GM12878 (cell line): ENCODE data around the gene FCRLA. TPM values are rescaled to one million over a fixed set of nuclear protein-coding genes. Genes with fewer than 3 reads are reported as not detected.
"Not testable (repeated sequence)": the region's sequence is repeated elsewhere in the genome, so short reads cannot be mapped to it uniquely, and the experiment has no call there.

ENCODE experiments used
- ATAC-seq: fragments of 200-7000 bp; cut with Tn5 transposase; 3 replicates; pipeline ENCODE4 v1.9.1; 2020; ENCODE audit warnings: mild to moderate bottlenecking, moderate library complexity
- BruUV-seq: library from RNA; stranded (reverse); fragments of 400-500 nt; replicated peaks from 2 replicates; lab custom pipeline; 2021; lab: Mats Ljungman, UMichigan
- CTCF ChIA-PET: fragments of 300-600 bp; sonication (Branson Sonifier 250); formaldehyde crosslinking; extraction: SDS; loops from one replicate; lab custom pipeline; 2021; ENCODE audit warnings: inconsistent platforms; lab: Yijun Ruan, JAX
- POLR2A ChIA-PET: fragments of 350-600 bp; formaldehyde crosslinking; extraction: SDS; loops from one replicate; lab custom pipeline; 2021; ENCODE audit warnings: inconsistent platforms; lab: Charles Lee
- RAD21 ChIA-PET: fragments of 300-600 bp; sonication (Branson Sonifier 250); formaldehyde crosslinking; loops from one replicate; lab custom pipeline; 2023; ENCODE audit warnings: antibody characterized with exemption; ENCODE audit not compliant: unreplicated experiment; lab: Charles Lee
- SMC1A ChIA-PET: fragments of 300-600 bp; sonication (Branson Sonifier 250); formaldehyde crosslinking; loops from one replicate; lab custom pipeline; 2023; ENCODE audit not compliant: unreplicated experiment, uncharacterized antibody; lab: Charles Lee
- DNase-seq: peaks from one replicate; pipeline ENCODE4 v3.0.0-alpha.2; 2011; ENCODE audit warnings: low read depth, low spot score
- FAIRE-seq: peaks from 3 replicates; lab custom pipeline; 2011; peaks lifted over from hg19 to GRCh38; lab: Jason Lieb, UNC
- H2AFZ ChIP-seq: 2 replicates; pipeline ENCODE4 v1.6.0; 2011; ENCODE audit warnings: low read depth, low read length, control low read depth; ENCODE audit not compliant: control insufficient read depth
- H3K27ac ChIP-seq: 2 replicates; pipeline ENCODE4 v1.5.1; 2011; ENCODE audit warnings: control low read depth; ENCODE audit not compliant: control insufficient read depth, insufficient read depth
- H3K27me3 ChIP-seq, 2 experiments: replicated peaks in 1 of 2; 2 replicates each; pipeline versions ENCODE4 v1.6.0 to v1.6.1; 2011; ENCODE audit warnings: low read length in 1 of 2; ENCODE audit not compliant: control insufficient read depth in 2 of 2, insufficient read depth in 2 of 2
- H3K36me3 ChIP-seq, 2 experiments: 2 replicates each; pipeline ENCODE4 v1.5.1; 2011; ENCODE audit warnings: low read length in 1 of 2; ENCODE audit not compliant: control insufficient read depth in 2 of 2, insufficient read depth in 2 of 2
- H3K4me1 ChIP-seq: 2 replicates; pipeline ENCODE4 v1.6.1; 2011; ENCODE audit warnings: mild to moderate bottlenecking, low read length, moderate library complexity, mixed read lengths; ENCODE audit not compliant: control insufficient read depth, insufficient read depth
- H3K4me2 ChIP-seq: 2 replicates; pipeline ENCODE4 v1.6.0; 2011; ENCODE audit warnings: control low read depth; ENCODE audit not compliant: control insufficient read depth, insufficient read depth
- H3K4me3 ChIP-seq: fragments of 200-600 bp; sonication (generic); 2 replicates; pipeline ENCODE4 v1.5.1; 2016
- H3K79me2 ChIP-seq: 2 replicates; pipeline ENCODE4 v1.6.0; 2011; ENCODE audit warnings: low read length; ENCODE audit not compliant: control insufficient read depth, insufficient read depth
- H3K9ac ChIP-seq: 2 replicates; pipeline ENCODE4 v1.8.0; 2011; ENCODE audit warnings: low read length, control low read depth, mixed read lengths; ENCODE audit not compliant: control insufficient read depth, insufficient read depth
- H3K9me3 ChIP-seq: replicated peaks from 3 replicates; pipeline ENCODE4 v1.5.1; 2011; ENCODE audit warnings: mild to moderate bottlenecking, low read length; ENCODE audit not compliant: control insufficient read depth, insufficient read depth
- H4K20me1 ChIP-seq: 2 replicates; pipeline ENCODE4 v1.6.0; 2011; ENCODE audit not compliant: control insufficient read depth, insufficient read depth
- WGBS: methylation state at CpG from one replicate; pipeline ENCODE4 v1.1.6; 2016; ENCODE audit warnings: low lambda C conversion rate; ENCODE audit not compliant: insufficient replicate concordance, insufficient coverage; ENCODE audit errors: missing lambda C conversion rate; 5-methylcytosine and 5-hydroxymethylcytosine counted together
- in situ Hi-C: fragments of 300-500 bp; cut with MboI; formaldehyde crosslinking; loops from 9 replicates; pipeline ENCODE4 v1.14.3; 2018; ENCODE audit warnings: mixed read lengths
- intact Hi-C: fragments of 100-400 bp; cut with micrococcal nuclease; formaldehyde crosslinking; loops from one replicate; pipeline ENCODE4 v1.14.2; 2022; ENCODE audit not compliant: unreplicated experiment
- polyA plus RNA-seq, 11 experiments: library from polyadenylated mRNA; depleted of rRNA in 4 of 11; unstranded in 6 of 11; stranded (reverse) in 5 of 11; fragments of >200 nt; fragmentation: Nextera tagmentation in 4 of 11; fragmentation: Illumina TruSeq in 1 of 11; extraction: Ambion mirVana in 4 of 11; extraction: Trizol in 1 of 11; gene quantifications; 1 replicate in 1 of 11; 2 replicates in 10 of 11; pipeline versions ENCODE4 v1.2.1 to v1.2.3, GENCODE V29; 2011 to 2016; ENCODE audit warnings: inconsistent platforms in 2 of 11, missing spikeins in 2 of 11, low read depth in 1 of 11
- total RNA-seq, 4 experiments: library from RNA; depleted of rRNA in 3 of 4; stranded (reverse); fragments of >200 nt in 3 of 4; fragmentation: Illumina TruSeq in 1 of 4; extraction: Trizol in 1 of 4; gene quantifications; 2 replicates each; pipeline versions ENCODE4 v1.2.1 to v1.2.3, GENCODE V29; 2013 to 2021

Gene FCRLA
- total and polyA plus RNA-seq, 10 of the 15 experiments (the other 5 are each of a cell fraction or from before 2014, with no cell fraction given) = 130 to 714 (median 374) TPM

- DNase-seq, H3K27me3 ChIP-seq, BruUV-seq, H2AFZ ChIP-seq, ATAC-seq, H3K4me2 ChIP-seq, H4K20me1 ChIP-seq, POLR2A ChIA-PET, H3K9me3 ChIP-seq, H3K27ac ChIP-seq, intact Hi-C loops, FAIRE-seq, RAD21 ChIA-PET, H3K36me3 ChIP-seq, CTCF ChIA-PET, H3K4me3 ChIP-seq, H3K79me2 ChIP-seq, H3K9ac ChIP-seq, H3K4me1 ChIP-seq, in situ Hi-C loops, SMC1A ChIA-PET: not testable (repeated sequence)
- 68% methylated on average over 12 of the region's 15 CpGs for WGBS
Observed at GRCh38 chr1:161671045-161672020, 35.7 kb upstream of the FCRLA start.

DNA sequence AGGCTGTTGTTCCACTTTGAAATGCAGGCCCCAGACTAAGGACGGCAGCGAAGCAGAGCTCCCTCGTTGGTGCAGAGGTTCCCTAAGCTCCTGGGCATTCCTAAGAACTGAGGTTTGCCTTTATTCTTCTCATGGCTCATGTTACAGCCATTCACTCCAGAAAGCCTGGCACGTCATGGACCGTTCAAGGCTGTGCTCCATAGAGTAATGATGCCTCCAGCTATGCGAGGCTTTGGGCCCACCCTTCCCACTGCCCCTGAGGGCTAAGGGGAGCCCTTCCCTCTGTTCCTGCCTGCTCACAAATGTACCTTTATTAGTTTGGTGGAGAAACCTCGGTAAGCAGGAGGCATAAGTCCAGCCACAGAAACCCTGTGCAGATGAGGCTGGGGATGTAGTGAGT lies 33.6 kb upstream of the FCRLA start:
- H3K27ac ChIP-seq, in situ Hi-C loops, H4K20me1 ChIP-seq, H3K4me1 ChIP-seq, BruUV-seq, RAD21 ChIA-PET, ATAC-seq, H3K9ac ChIP-seq, POLR2A ChIA-PET, H3K4me2 ChIP-seq, intact Hi-C loops, CTCF ChIA-PET, H2AFZ ChIP-seq, H3K9me3 ChIP-seq, SMC1A ChIA-PET, H3K79me2 ChIP-seq, FAIRE-seq, DNase-seq, H3K4me3 ChIP-seq, H3K27me3 ChIP-seq, H3K36me3 ChIP-seq: not testable (repeated sequence)
- 86% methylated on average over 7 of the region's 7 CpGs for WGBS

- H3K9me3 ChIP-seq, H3K4me1 ChIP-seq, H3K9ac ChIP-seq, ATAC-seq, SMC1A ChIA-PET, H2AFZ ChIP-seq, intact Hi-C loops, H3K36me3 ChIP-seq, RAD21 ChIA-PET, H3K4me3 ChIP-seq, FAIRE-seq, H3K79me2 ChIP-seq, in situ Hi-C loops, H3K27me3 ChIP-seq, H4K20me1 ChIP-seq, POLR2A ChIA-PET, DNase-seq, BruUV-seq, H3K4me2 ChIP-seq, H3K27ac ChIP-seq, CTCF ChIA-PET: not testable (repeated sequence)
- WGBS = 94% methylated on average over 2 of the region's 3 CpGs
Observed at GRCh38 chr1:161674447-161674846, 32.6 kb upstream of the FCRLA start.

GRCh38 chr1:161674908-161675307 lies 32.1 kb upstream of the FCRLA start:
- ATAC-seq, DNase-seq, POLR2A ChIA-PET, CTCF ChIA-PET, H3K79me2 ChIP-seq, H3K36me3 ChIP-seq, H4K20me1 ChIP-seq, in situ Hi-C loops, H3K4me2 ChIP-seq, FAIRE-seq, H3K27me3 ChIP-seq, H3K27ac ChIP-seq, H2AFZ ChIP-seq, RAD21 ChIA-PET, H3K9ac ChIP-seq, H3K4me3 ChIP-seq, H3K4me1 ChIP-seq, H3K9me3 ChIP-seq, intact Hi-C loops: not testable (repeated sequence)
- SMC1A ChIA-PET = interaction anchor here (0.9 kb wide), 1 partner anchor 58 kb away, joined by 3 read pairs; no protein-coding TSS in a partner anchor
- whole genome bisulfite sequencing = 62% methylated on average over 3 of the region's 3 CpGs
- BruUV-seq = TSS peak; percentile 25
